Mesenteric fat pad (tissue), 1 donor: ENCODE measurements around the gene LYL1. TPM values are rescaled to one million over a fixed set of nuclear protein-coding genes. Genes with fewer than 3 reads are reported as not detected.

ENCODE experiments used
- DNase-seq: peaks from one replicate; pipeline ENCODE4 v3.0.0-alpha.2; 2020; ENCODE audit warnings: low spot score
- total RNA-seq: library from RNA; stranded (reverse); fragmentation: NEBNext Ultra II Directional; extraction: Animal tissue kit (Norgen Biotek cat#: 25700); gene quantifications from one replicate; pipeline ENCODE4 v1.2.1, GENCODE V29; 2021
- donor health status: DM: yes; HTN: yes; CAD: no.

The LYL1 gene
- total RNA-seq, 1 donor from 2014 or later, result 11.5 TPM

DNA sequence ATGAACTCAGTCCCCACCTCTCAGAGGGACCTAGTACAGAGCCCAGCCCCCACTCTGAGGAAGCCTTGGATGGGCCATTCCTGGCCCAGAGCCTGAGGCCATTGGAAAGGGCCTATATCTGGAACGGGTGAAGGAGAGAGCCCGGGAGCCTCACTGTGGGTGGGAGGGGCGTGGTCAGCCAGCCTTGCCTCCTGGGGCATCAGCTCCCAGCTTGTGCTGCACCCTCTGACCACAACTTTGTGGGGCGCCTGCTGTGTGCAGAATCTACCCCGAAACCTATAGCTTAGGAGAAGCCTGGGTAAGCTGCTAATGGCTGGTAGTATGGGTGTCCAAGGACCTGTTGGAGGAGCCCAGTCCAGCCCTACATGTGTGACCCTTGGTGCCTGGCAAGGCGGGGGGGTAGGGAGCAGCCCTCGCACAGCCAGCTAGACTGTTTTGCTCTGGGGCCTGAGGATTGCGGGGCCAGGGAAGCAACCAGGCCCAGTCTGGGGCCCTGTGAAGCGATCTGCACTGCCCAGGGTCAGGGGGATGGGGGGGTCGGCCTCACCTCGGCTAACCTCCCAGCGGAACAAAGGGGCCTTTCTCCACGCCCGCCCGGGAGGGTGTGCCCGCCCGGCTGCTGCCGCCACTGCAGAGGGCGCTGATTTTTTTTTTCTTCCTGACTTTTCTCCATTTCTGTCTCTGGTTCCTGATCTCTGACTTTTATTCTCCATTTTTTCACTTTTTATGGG lies 42.3 kb downstream of the LYL1 start:
- no peak for DNase-seq

DNA sequence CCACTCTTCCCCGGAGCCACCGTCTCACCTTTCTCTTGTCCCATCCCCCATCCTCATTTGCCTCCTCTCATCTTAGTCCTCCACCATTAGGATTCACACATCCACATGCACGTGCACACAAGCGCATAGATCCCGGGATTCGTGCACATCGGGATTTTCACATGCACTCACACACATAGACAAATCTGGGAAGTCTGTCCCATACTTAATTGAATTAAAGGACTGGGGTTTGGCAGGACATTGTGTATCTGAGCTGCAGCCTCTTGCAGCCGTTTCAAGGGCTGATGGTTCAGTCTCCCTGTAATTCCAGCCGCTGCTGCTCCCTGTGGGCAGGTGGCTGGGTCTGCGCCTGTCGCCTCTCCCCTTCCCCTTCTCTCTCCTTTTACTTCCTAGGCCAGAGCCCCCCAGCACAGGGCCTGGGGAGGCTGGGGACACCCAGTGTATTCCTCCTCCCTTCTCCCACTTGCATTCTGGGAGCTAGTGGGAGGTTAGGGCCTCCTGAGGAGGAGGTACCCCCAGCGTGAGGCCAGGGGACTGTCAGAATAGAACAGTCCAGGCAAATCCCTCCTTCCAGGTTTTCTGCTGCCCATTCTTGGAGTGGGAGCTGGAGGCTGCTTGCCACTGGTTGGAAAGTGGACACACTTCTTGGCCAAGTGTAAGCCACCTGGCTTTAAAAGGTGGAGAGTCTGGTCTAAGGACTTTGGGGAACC lies 43.6 kb downstream of the LYL1 start:
- DNase-seq, result no peak

DNA sequence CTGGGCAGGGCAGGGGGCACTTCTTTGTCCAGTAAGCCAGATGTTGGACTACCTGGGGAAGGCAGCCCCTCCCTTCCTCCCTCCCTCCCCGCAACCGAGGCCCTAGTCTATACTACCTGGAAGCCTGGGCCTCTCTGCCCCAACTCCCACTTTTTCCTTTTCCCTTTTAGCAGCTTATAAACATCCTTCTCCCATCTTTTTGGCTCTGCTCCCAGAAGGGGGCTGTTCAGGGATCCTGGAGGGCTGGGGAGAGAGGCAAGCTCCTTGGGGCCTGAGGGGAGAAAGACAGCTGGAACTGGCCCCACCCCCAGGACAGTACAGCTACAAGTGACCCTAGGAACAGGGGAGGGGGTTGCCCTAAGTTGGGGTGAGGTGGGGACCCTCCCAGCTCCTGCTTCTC lies 44.9 kb downstream of the LYL1 start:
- no peak for DNase-seq

DNA sequence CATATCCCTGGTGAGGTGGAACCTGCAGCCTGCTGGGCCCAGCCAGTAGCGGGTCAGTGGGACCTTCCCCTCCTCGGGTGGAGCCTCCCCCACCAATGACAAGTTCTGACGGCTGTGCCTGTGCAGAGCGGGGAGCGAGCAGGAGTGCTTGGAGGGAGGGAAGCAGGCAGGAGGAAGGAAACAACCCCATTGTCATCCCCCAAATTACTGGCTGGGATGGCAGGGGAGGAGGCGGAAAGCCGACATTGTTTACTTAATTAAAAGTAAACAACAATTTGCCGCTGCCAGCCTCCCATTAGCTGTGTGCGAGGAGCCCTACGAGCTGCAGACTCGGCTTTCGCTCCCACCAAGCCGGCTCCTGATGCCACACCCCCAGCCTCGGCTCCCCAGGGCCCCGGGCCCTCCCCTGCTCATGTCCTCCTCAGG lies 45.5 kb downstream of the LYL1 start:
- no peak for DNase-seq

DNA sequence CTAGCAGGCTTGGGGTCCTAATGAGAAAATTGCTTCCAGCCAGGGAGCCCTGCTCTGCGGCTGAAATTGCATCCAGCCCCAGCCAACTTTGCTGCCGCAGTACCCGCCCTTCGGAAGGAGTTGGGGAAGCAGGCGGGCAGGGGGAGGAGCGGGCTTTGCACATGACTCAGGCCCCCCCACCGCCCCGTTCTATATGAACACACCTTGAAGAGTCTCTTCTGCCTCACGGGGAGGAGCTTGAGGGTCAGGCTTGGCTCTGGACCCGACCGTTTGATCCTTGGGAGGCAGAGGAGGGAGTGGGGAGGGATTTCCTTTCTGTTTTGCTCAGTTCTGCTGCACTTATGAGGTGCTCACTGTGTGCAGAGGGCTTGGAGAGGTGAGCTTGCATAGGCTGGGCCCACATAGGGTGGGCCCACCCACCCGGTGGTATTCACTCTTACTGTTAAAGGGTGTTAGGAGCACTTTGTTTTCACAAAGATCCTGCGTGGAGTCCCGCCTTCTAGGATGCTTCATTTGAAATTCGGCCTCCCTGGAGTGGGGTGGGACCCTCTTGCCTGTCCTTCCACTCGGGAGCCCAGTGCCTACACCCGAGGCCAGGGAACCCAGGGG lies 46.5 kb downstream of the LYL1 start:
- no peak for DNase-seq

DNA sequence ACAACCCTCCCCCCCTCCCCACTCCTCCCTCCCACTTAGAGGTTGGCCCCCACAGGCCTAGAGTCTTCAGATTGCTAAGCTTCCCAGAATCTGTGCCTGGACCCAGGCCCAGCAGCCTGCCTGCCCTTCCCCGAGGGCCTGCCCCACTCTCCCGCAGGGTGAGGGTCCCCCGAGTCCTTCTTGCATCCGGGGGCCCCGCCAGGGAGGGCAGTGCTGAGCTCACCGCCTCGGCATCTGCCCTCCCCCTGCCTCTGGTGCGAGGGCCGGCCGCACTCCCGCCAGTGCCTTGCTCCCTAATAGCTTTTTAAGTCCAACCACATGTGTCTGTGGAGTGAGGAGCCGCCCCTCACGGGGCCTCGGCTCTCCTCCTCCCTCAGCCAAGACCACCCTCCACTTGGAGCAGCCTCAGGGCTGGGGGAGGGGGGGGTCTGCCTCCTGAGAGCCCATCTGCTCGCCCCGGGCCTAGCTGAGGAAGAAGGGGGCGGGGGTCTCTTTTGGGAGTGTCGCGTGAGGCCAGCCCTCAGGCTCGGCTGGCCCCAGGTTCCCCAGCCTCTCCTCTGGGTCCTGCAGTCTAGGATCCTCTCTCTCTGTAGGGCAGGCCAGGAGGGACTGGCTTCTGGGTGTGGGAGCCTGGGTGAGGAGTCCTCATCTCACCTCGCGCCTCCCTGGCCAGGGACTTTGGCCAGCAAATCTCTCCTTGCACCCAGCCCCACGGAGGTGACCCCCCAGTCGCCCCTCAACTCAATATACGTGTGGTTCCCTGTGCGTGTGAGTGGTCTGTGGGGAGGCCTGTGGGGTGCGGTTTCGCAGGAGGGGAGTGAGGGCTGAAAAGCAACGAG lies 47.2 kb downstream of the LYL1 start:
- peak; percentile 92 for DNase-seq

DNA sequence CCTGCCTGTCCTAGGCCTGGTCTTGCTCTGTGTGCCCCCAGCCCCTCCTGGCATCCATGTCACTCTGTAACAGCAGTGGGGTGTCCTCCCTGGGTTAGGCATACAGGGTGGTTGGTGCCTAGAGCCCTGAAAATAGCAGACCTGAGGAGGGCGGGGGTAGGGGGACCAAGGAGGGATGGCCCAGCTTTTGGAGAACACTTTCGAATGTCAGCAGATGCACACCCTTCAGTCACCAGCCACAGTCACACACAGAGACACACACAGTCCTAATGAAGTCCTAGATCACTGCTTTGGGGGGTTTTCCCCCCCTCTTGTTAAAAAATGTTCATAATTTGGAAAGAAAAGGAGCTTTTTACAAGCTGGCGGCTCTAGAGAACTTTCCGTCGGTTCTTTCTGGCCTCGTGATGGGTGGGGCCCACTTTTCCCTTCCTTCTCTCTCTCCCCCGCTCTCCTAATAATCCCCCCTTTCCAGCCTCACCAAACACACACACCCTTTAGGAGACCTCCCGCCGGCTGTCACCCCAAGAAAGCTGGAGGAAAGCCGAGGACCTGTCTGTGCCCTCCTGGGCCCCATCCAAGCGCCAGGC lies 47.9 kb downstream of the LYL1 start:
- no peak for DNase-seq

DNA sequence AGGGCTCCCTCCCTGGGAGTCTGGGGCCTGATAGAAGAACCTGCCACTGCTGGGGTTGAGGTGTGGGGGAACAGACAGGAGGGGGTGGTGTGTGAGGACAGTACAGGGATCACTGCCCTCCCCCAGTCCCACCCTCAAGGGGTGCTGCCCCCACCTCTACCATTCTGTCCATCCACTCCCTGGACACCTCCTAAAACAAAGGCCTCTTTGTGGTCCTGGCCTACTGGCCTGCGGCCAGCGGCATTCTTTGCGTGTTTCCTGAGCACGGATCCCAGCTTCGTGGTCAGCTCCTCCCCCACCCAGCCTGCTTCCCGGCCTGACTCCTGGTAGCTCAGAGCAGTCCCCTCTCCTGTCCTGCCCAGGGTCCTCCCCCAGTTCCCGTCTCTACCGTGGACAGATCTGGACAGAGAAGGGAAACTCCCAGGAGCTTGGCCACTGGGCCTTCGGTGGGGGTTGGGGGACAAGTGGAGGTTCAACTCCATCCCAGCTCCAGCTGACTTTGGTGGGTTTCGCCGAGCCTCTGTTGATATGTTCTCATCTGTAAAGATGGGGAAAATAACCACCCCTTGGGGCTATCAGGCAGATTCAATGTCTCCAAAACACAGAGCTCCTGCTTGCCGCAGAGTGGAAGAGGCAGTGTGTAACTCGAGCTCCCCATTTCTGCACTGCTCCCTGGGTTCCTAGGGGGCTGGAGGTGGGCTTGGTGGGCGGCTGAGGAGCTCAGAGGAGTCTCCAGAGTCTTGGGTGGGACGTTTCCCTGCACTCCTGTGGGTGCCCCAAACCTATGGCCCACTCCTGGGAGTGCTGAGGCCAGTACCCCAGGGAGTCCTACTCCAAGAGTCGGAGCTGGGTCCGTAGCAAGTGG lies 48.7 kb downstream of the LYL1 start:
- no peak for DNase-seq

DNA sequence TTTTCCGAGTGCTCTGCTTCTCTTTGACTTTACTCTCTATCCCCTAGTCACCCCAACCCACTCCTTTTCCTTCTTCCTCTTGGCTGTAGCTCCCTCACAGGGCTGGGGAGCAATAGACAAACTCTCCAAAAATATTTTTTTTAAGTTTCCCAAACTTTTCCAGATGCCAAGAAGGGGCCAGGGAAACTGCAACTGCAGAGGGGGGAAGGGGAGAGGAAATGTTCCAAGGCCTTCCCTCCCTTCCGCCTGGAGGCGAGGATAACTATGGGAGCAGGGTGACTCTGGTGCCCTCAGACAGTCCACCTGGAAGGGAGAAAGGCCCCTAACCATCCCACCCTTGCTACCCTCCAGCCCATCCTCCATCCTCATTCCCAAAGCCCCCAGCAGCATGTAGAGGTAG lies 49.4 kb downstream of the LYL1 start:
- DNase-seq, result no peak

DNA sequence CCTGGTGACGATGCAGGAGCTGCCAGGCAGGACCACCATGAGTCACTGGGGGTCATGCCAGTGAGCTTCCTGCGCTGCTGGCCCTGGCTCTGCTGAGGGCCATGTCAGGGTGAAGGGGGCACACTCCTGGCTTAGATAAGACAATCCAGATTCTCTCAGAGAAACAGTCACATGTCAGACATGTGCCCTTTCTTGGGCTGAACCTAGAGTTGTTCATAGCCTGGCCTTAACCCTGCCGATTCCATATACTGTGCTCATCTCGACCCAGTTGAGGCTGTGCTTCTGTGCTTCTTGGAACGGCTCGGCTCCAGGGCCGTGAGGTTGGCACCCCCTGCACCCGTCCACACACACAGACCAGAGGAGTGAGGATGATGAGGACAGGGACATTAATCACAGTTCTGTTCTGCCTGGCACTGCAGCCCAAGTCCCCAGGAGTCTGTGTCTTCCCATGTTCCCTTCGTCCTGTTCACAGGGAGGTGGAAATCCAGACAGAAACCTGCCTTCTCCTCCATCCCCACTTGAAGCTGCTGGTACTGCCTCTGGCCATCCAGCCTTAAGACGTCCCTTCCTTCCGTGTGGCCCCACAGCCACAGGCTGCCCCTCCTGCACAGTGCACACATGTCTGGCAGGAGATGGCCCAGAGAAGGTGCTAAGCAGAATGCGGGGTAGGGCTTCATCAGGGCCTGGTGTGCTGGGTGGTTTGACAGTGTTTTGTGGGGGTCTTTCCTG lies 50.0 kb downstream of the LYL1 start:
- no peak for DNase-seq

DNA sequence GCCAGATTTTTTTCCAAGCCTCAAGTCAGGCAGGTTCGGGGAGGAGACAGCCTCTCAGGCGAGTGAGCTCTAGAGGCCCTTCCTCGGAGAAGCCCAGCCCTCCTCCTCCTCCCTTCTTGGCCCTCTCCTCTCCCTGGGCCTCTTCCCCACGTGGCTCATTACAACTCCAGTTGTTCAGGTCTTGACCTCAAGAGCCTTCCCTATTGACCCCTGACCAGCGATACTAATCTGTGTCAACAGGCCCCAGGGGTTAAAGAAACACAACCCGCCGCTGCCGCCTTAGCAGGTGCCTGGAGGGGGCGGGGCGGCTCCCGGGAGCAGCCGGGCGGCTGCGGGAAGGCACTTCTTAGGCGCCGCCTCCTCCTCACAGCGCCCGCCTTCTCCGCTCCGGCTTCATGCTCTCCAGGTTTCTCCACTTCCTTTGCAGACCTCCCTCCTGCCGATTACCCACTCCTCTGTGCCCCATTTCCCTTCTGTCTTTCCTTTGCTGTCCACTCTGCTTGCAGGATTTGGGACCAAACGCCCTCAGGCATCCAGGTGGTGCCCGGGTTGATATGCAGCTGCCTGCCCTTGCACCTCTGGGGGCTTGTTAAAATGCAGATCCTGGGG lies 51.0 kb downstream of the LYL1 start:
- no peak for DNase-seq

DNA sequence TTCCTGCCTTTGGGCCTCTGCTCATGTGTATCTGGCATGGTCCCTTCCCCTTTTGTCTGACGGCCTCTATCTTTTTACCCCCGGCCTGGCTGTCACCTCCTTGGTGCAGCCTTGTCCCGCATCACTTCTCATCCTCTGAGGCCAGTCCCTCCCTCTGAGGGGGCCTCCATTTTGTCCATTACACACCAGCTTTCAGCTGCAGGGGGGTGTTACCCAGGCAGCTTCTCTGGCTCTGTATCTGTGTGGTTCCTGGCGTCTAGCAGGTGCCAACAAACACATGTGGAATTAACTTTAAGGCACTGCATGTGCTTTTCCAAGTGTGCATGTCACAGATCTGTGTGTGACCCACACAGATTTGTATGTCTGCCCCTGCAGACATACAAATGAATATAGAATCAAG lies 52.4 kb downstream of the LYL1 start:
- DNase-seq, result no peak

Other genes with a start within 250 kb of the LYL1 start
- 28.9 TPM for gene DNASE2, start 221.4 kb downstream of the LYL1 start, total RNA-seq
- not detected for gene KLF1, start 215.7 kb downstream of the LYL1 start, total RNA-seq
- gene GCDH, start 211.7 kb downstream of the LYL1 start, total RNA-seq, result 23.3 TPM
- not detected for gene SYCE2, start 183.6 kb downstream of the LYL1 start, total RNA-seq
- 51.6 TPM for gene FARSA, start 169.1 kb downstream of the LYL1 start, total RNA-seq
- 877 TPM for gene CALR, start 164.2 kb downstream of the LYL1 start, total RNA-seq
- 143 TPM for gene RAD23A, start 157.0 kb downstream of the LYL1 start, total RNA-seq
- 19.8 TPM for gene GADD45GIP1, start 145.6 kb downstream of the LYL1 start, total RNA-seq
- not detected for gene DAND5, start 133.3 kb downstream of the LYL1 start, total RNA-seq
- gene NFIX, start 107.4 kb downstream of the LYL1 start, total RNA-seq, result 166 TPM
- 33.2 TPM for gene TRMT1, start 13.9 kb upstream of the LYL1 start, total RNA-seq
- 45.2 TPM for gene NACC1, start 15.4 kb upstream of the LYL1 start, total RNA-seq
- gene STX10, start 47.5 kb upstream of the LYL1 start, total RNA-seq, result 45.4 TPM
- gene IER2, start 47.6 kb upstream of the LYL1 start, total RNA-seq, result 229 TPM